Spleen (tissue), 7 donors: ENCODE data around the gene DMPK.

Experiments used
- POLR2AphosphoS5 ChIP-seq, 3 donors: sonication (generic); formaldehyde crosslinking; IDR thresholded peaks; one replicate each; pipeline ENCODE4 v1.5.1; 2017; ENCODE audit warnings: antibody characterized with exemption in 3 of 3
- TF ChIP-seq, protein P1 (sequence below), 11 experiments: fragments of 200-600 bp in 7 of 11; fragments of 450-650 bp in 4 of 11; sonication (generic) in 4 of 11; IDR thresholded peaks in 8 of 11; conservative IDR thresholded peaks in 3 of 11; 1 replicate in 7 of 11; 2 replicates in 4 of 11; pipeline versions ENCODE4 v1.4.0 to v1.8.0; 2016 to 2021; ENCODE audit warnings: antibody characterized with exemption in 11 of 11, inconsistent platforms in 4 of 11, mild to moderate bottlenecking in 1 of 11
- donor health status: DM: no; HTN: no; CAD: no; lungs with moderate emphysema.
- donor health status: DM: no; HTN: no; CAD: no.
- donor health status: DM: no; HTN: no; CAD: no.

DNA sequence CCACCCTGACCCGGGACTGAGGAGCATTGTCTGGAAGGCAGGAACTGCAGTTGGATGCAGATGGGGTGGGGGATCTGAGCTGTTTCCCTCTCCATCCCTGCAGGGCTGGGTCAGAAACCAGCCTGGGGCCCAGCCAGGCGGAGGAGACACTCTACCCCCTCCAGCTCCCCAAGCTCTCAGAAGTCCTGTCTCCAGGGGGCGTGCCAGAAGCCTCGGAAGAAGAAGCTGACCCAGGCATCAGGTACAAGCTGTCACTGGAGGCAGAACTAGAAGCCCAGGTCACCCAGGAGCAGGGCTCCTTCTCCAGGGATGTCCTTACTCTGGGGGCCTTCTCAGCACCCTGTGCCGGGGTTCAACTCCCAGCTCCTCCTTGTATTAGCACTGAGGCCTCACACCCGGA is 28.7 kb downstream of the DMPK start:
- TF ChIP-seq, protein P1, sequence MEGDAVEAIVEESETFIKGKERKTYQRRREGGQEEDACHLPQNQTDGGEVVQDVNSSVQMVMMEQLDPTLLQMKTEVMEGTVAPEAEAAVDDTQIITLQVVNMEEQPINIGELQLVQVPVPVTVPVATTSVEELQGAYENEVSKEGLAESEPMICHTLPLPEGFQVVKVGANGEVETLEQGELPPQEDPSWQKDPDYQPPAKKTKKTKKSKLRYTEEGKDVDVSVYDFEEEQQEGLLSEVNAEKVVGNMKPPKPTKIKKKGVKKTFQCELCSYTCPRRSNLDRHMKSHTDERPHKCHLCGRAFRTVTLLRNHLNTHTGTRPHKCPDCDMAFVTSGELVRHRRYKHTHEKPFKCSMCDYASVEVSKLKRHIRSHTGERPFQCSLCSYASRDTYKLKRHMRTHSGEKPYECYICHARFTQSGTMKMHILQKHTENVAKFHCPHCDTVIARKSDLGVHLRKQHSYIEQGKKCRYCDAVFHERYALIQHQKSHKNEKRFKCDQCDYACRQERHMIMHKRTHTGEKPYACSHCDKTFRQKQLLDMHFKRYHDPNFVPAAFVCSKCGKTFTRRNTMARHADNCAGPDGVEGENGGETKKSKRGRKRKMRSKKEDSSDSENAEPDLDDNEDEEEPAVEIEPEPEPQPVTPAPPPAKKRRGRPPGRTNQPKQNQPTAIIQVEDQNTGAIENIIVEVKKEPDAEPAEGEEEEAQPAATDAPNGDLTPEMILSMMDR (IDR thresholded peaks at IDR 0.05 in 8 of 11, conservative IDR thresholded peaks at IDR 0.05 in 3 of 11), result no peak
- no peak for TF ChIP-seq POLR2AphosphoS5 (IDR thresholded peaks at IDR 0.05)
